Osteoblast (primary cell): Measurements from ENCODE around the gene YIF1B. TPM values are rescaled to one million over a fixed set of nuclear protein-coding genes. Genes with fewer than 3 reads are reported as not detected.

Source experiments
- DNase-seq: peaks from one replicate; pipeline ENCODE4 v3.0.0; 2011; ENCODE audit warnings: low spot score, mixed read lengths; ENCODE audit not compliant: insufficient read length; ENCODE audit errors: missing footprints
- H2AFZ ChIP-seq: 2 replicates; pipeline ENCODE4 v1.6.0; 2011; ENCODE audit warnings: mild to moderate bottlenecking, low read length
- H3K27ac ChIP-seq: 2 replicates; pipeline ENCODE4 v1.5.1; 2011; ENCODE audit warnings: mild to moderate bottlenecking, low read depth, low read length, moderate library complexity
- H3K27me3 ChIP-seq: 2 replicates; pipeline ENCODE4 v1.6.0; 2012; ENCODE audit warnings: mild to moderate bottlenecking, control low read depth, inconsistent platforms, low read length, moderate library complexity; ENCODE audit not compliant: insufficient read depth
- H3K36me3 ChIP-seq: 2 replicates; pipeline ENCODE4 v1.5.1; 2011; ENCODE audit warnings: mild to moderate bottlenecking, low read length, control low read depth, moderate library complexity; ENCODE audit not compliant: insufficient read depth
- H3K4me1 ChIP-seq: 2 replicates; pipeline ENCODE4 v1.5.1; 2011; ENCODE audit warnings: mild to moderate bottlenecking, low read length, control low read depth, moderate library complexity; ENCODE audit not compliant: insufficient read depth
- H3K4me2 ChIP-seq: 2 replicates; pipeline ENCODE4 v1.6.0; 2011; ENCODE audit warnings: mild to moderate bottlenecking, low read length; ENCODE audit not compliant: insufficient read depth
- H3K4me3 ChIP-seq: fragments of 200-600 bp; sonication (generic); 3 replicates; pipeline ENCODE4 v1.5.1; 2012; ENCODE audit warnings: mild to moderate bottlenecking, low read length, inconsistent platforms; ENCODE audit not compliant: insufficient read depth
- H3K79me2 ChIP-seq: 2 replicates; pipeline ENCODE4 v1.6.0; 2012; ENCODE audit warnings: mild to moderate bottlenecking, low read length, control low read depth, inconsistent platforms; ENCODE audit not compliant: insufficient read depth
- H3K9me3 ChIP-seq: 2 replicates; pipeline ENCODE4 v1.5.1; 2011; ENCODE audit warnings: low read depth, low read length, control low read depth
- H4K20me1 ChIP-seq: 2 replicates; pipeline ENCODE4 v1.6.0; 2012; ENCODE audit warnings: mild to moderate bottlenecking, low read length, control low read depth; ENCODE audit not compliant: insufficient read depth
- CTCF ChIP-seq: IDR thresholded peaks from 2 replicates; pipeline ENCODE4 v1.5.1; 2011; ENCODE audit warnings: mild to moderate bottlenecking, low read depth, low read length, moderate library complexity; ENCODE audit errors: extremely low read depth
- total RNA-seq: library from RNA; depleted of rRNA; stranded (reverse); fragments of >200 nt; gene quantifications from 2 replicates; pipeline ENCODE4 v1.2.3, GENCODE V29; 2012

YIF1B gene
- total RNA-seq, 1 donor = 55.0 TPM

- H4K20me1 ChIP-seq = no peaks in the 10 kb centered on the region
- no peaks in the 10 kb centered on the region for H3K27me3 ChIP-seq
- no peaks in the 10 kb centered on the region for H3K9me3 ChIP-seq
- peak; percentile 15 for DNase-seq
- no peaks in the 10 kb centered on the region for H3K79me2 ChIP-seq
- H3K4me2 ChIP-seq = no peak overlapping the region
- peak overlapping the region; percentile 53 for H2AFZ ChIP-seq
- H3K27ac ChIP-seq = no peak overlapping the region
- no peaks in the 10 kb centered on the region for H3K36me3 ChIP-seq
- H3K4me3 ChIP-seq = no peak overlapping the region
- peaks cover 37% of the 10 kb centered on the region for H3K4me1 ChIP-seq
- TF ChIP-seq CTCF = no peak
Measured at GRCh38 chr19:38274739-38275138, 41.0 kb downstream of the YIF1B start.

GRCh38 chr19:38273499-38273898 is 42.2 kb downstream of the YIF1B start:
- H3K9me3 ChIP-seq = no peaks in the 10 kb centered on the region
- no peak for TF ChIP-seq CTCF
- H3K27ac ChIP-seq = no peak overlapping the region
- no peak overlapping the region for H3K4me2 ChIP-seq
- H3K4me3 ChIP-seq = no peak overlapping the region
- peaks cover 34% of the 10 kb centered on the region for H3K4me1 ChIP-seq
- no peaks in the 10 kb centered on the region for H3K36me3 ChIP-seq
- H4K20me1 ChIP-seq = no peaks in the 10 kb centered on the region
- H2AFZ ChIP-seq = no peak overlapping the region
- no peaks in the 10 kb centered on the region for H3K79me2 ChIP-seq
- H3K27me3 ChIP-seq = no peaks in the 10 kb centered on the region
- peak; percentile 39 for DNase-seq

- H4K20me1 ChIP-seq = no peaks in the 10 kb centered on the region
- no peaks in the 10 kb centered on the region for H3K79me2 ChIP-seq
- H3K36me3 ChIP-seq = no peaks in the 10 kb centered on the region
- no peak overlapping the region for H3K27ac ChIP-seq
- TF ChIP-seq CTCF = no peak
- peak; percentile 89 for DNase-seq
- no peaks in the 10 kb centered on the region for H3K27me3 ChIP-seq
- peak overlapping the region; percentile 42 for H2AFZ ChIP-seq
- no peaks in the 10 kb centered on the region for H3K9me3 ChIP-seq
- peak overlapping the region; percentile 56 for H3K4me2 ChIP-seq
- H3K4me3 ChIP-seq = peak overlapping the region; percentile 23
- peaks cover 25% of the 10 kb centered on the region for H3K4me1 ChIP-seq
Measured at GRCh38 chr19:38270587-38271167, 45.1 kb downstream of the YIF1B start.

GRCh38 chr19:38268539-38268938 is 47.2 kb downstream of the YIF1B start:
- Histone ChIP-seq H3K4me1 (peaks cover 32% of the 10 kb centered on the region), H3K27ac (no peak overlapping the region), H3K27me3 (no peaks in the 10 kb centered on the region), H4K20me1 (no peaks in the 10 kb centered on the region), H3K36me3 (no peaks in the 10 kb centered on the region), H3K9me3 (no peaks in the 10 kb centered on the region), H3K79me2 (no peaks in the 10 kb centered on the region), H3K4me2 (no peak overlapping the region), H2AFZ (no peak overlapping the region), H3K4me3 (no peak overlapping the region)
- no peak for TF ChIP-seq CTCF
- DNase-seq = no peak
